ENCODE data around the gene FREY1. TPM values are rescaled to one million over a fixed set of nuclear protein-coding genes. Genes with fewer than 3 reads are reported as not detected.
"Not testable (repeated sequence)": the region's sequence is repeated elsewhere in the genome, so short reads cannot be mapped to it uniquely, and the experiment has no call there.

FREY1 gene
- total RNA-seq, 1 donor from 2014 or later: not detected

GRCh38 chr11:45907911-45908370 lies 870 bp upstream of the FREY1 start:
- Histone ChIP-seq H3K27me3 (ENCODE audit: control insufficient read depth, insufficient read depth, low read length) (no peaks in the 10 kb centered on the region), H3K36me3 (ENCODE audit: control insufficient read depth, insufficient read depth, low read length) (no peaks in the 10 kb centered on the region), H3K4me3 (ENCODE audit: low read depth, low read length) (no peak overlapping the region)
- DNase-seq (ENCODE audit: low read depth): no peak
- TF ChIP-seq, protein P1, sequence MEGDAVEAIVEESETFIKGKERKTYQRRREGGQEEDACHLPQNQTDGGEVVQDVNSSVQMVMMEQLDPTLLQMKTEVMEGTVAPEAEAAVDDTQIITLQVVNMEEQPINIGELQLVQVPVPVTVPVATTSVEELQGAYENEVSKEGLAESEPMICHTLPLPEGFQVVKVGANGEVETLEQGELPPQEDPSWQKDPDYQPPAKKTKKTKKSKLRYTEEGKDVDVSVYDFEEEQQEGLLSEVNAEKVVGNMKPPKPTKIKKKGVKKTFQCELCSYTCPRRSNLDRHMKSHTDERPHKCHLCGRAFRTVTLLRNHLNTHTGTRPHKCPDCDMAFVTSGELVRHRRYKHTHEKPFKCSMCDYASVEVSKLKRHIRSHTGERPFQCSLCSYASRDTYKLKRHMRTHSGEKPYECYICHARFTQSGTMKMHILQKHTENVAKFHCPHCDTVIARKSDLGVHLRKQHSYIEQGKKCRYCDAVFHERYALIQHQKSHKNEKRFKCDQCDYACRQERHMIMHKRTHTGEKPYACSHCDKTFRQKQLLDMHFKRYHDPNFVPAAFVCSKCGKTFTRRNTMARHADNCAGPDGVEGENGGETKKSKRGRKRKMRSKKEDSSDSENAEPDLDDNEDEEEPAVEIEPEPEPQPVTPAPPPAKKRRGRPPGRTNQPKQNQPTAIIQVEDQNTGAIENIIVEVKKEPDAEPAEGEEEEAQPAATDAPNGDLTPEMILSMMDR (IDR thresholded peaks at IDR 0.05; ENCODE audit: insufficient read depth, low read length, poor library complexity, severe bottlenecking): no peak

- Histone ChIP-seq H3K27me3 (ENCODE audit: control insufficient read depth, insufficient read depth, low read length) (no peaks in the 10 kb centered on the region), H3K36me3 (ENCODE audit: control insufficient read depth, insufficient read depth, low read length) (no peaks in the 10 kb centered on the region), H3K4me3 (ENCODE audit: low read depth, low read length) (no peak overlapping the region)
- DNase-seq (ENCODE audit: low read depth): no peak
- TF ChIP-seq, protein P1 (IDR thresholded peaks at IDR 0.05; ENCODE audit: insufficient read depth, low read length, poor library complexity, severe bottlenecking): no peak
Observed at GRCh38 chr11:45906096-45906682, 882 bp downstream of the FREY1 start.

- H3K36me3 ChIP-seq (ENCODE audit: control insufficient read depth, insufficient read depth, low read length); H3K27me3 ChIP-seq (ENCODE audit: control insufficient read depth, insufficient read depth, low read length); DNase-seq (ENCODE audit: low read depth); H3K4me3 ChIP-seq (ENCODE audit: low read depth, low read length): not testable (repeated sequence)
Observed at GRCh38 chr11:45905576-45905975, 1.5 kb downstream of the FREY1 start.

DNA sequence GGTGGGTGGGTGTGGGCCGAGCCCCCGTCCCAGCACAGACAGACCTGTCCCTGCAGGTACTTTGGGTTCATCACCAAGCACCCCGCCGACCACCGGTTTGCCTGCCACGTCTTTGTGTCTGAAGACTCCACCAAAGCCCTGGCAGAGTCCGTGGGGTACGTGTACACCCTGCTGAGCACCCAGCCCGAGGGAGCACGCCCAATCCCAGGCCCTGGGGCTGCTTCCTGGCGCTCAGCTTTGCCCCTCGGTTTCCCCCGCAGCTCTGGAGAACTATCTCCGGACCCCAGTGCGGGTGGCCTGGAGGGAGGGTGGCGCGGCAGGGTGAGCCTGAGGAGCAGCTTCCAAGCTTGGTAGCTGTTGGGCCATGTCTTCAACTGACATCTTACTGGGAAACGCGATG lies 2.0 kb downstream of the FREY1 start:
- TF ChIP-seq, protein P1 (IDR thresholded peaks at IDR 0.05; ENCODE audit: insufficient read depth, low read length, poor library complexity, severe bottlenecking): no peak
- DNase-seq (ENCODE audit: low read depth): no peak
- H3K36me3 ChIP-seq (ENCODE audit: control insufficient read depth, insufficient read depth, low read length): no peaks in the 10 kb centered on the region
- no peak overlapping the region for H3K4me3 ChIP-seq (ENCODE audit: low read depth, low read length)
- peaks cover 4% of the 10 kb centered on the region for H3K27me3 ChIP-seq (ENCODE audit: control insufficient read depth, insufficient read depth, low read length)

DNA sequence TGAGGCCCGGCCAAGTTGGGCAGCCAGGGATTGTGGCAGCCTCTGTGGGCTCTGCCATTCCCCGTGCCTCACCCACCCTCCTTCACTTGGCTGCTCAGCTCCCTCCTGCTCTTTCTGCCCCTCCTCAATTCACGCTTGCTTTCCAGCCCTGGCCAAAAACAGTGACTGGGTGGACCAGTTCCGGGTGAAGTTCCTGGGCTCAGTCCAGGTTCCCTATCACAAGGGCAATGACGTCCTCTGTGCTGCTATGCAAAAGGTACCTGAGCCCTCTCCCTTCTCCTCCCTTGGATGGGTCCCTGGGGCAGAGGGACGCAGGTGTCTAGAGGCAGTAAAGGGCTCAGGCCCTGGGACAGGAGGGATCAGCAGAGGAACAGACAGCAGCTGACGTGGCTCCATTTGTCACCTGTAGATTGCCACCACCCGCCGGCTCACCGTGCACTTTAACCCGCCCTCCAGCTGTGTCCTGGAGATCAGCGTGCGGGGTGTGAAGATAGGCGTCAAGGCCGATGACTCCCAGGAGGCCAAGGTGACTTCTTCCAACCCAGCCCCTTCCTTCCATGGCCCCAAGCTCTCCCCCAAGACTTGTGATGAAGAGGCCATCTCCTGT lies 2.7 kb downstream of the FREY1 start:
- Histone ChIP-seq H3K4me3 (ENCODE audit: low read depth, low read length) (no peak overlapping the region), H3K36me3 (ENCODE audit: control insufficient read depth, insufficient read depth, low read length) (no peaks in the 10 kb centered on the region), H3K27me3 (ENCODE audit: control insufficient read depth, insufficient read depth, low read length) (peaks cover 4% of the 10 kb centered on the region)
- DNase-seq (ENCODE audit: low read depth): no peak
- TF ChIP-seq, protein P1 (IDR thresholded peaks at IDR 0.05; ENCODE audit: insufficient read depth, low read length, poor library complexity, severe bottlenecking): no peak

DNA sequence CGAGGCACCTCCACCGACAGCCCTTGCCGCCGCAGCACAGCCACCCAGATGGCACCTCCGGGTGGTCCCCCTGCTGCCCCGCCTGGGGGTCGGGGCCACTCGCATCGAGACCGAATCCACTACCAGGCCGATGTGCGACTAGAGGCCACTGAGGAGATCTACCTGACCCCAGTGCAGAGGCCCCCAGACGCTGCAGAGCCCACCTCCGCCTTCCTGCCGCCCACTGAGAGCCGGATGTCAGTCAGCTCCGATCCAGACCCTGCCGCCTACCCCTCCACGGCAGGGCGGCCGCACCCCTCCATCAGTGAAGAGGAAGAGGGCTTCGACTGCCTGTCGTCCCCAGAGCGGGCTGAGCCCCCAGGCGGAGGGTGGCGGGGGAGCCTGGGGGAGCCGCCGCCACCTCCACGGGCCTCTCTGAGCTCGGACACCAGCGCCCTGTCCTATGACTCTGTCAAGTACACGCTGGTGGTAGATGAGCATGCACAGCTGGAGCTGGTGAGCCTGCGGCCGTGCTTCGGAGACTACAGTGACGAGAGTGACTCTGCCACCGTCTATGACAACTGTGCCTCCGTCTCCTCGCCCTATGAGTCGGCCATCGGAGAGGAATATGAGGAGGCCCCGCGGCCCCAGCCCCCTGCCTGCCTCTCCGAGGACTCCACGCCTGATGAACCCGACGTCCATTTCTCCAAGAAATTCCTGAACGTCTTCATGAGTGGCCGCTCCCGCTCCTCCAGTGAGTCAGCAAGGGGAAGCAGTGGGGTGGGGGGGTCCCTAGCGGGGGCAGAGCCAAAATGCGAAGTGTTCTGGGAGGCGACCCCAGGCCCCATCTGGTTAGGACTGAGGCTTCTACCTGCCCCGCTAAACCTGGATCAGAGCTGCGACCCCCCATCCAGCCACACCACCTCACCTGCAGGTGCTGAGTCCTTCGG lies 4.4 kb downstream of the FREY1 start:
- no peak for DNase-seq (ENCODE audit: low read depth)
- Histone ChIP-seq H3K27me3 (ENCODE audit: control insufficient read depth, insufficient read depth, low read length) (peaks cover 8% of the 10 kb centered on the region), H3K4me3 (ENCODE audit: low read depth, low read length) (no peak overlapping the region), H3K36me3 (ENCODE audit: control insufficient read depth, insufficient read depth, low read length) (no peaks in the 10 kb centered on the region)
- TF ChIP-seq, protein P1 (IDR thresholded peaks at IDR 0.05; ENCODE audit: insufficient read depth, low read length, poor library complexity, severe bottlenecking): no peak
